GM18519 (cell line): ENCODE results near the gene RASSF4.
"Not testable (repeated sequence)": the region's sequence is repeated elsewhere in the genome, so short reads cannot be mapped to it uniquely, and the experiment has no call there.

Source experiments
- ATAC-seq: cut with Tn5 transposase; IDR thresholded peaks from one replicate; pipeline ENCODE4 v1.9.1; 2021; ENCODE audit warnings: mild to moderate bottlenecking, moderate library complexity; ENCODE audit not compliant: unreplicated experiment, low FRiP score

Gene RASSF4

GRCh38 chr10:45000752-45001380 is 41.3 kb downstream of the RASSF4 start, which contains the start of gene ZNF22:
TSS of gene ZNF22 (plus strand) at chr10:45000923. CDS start at chr10:45003369, 2,446 bp downstream.
- ATAC-seq, result peak; percentile 50

- peak; percentile 66 for ATAC-seq
Measured at GRCh38 chr10:45001381-45002148, 42.0 kb downstream of the RASSF4 start.

- ATAC-seq, result no peak
Measured at GRCh38 chr10:45003432-45004000, 43.9 kb downstream of the RASSF4 start.

GRCh38 chr10:45004661-45005060 is 45.1 kb downstream of the RASSF4 start:
- no peak for ATAC-seq

GRCh38 chr10:45005284-45005683 is 45.7 kb downstream of the RASSF4 start:
- no peak for ATAC-seq

GRCh38 chr10:45006276-45007030 is 46.9 kb downstream of the RASSF4 start:
- no peak for ATAC-seq

GRCh38 chr10:45008524-45009161 is 49.0 kb downstream of the RASSF4 start:
- no peak for ATAC-seq

- ATAC-seq, result not testable (repeated sequence)
Measured at GRCh38 chr10:45014557-45014956, 55.0 kb downstream of the RASSF4 start.

- ATAC-seq, result no peak
Measured at GRCh38 chr10:45015590-45015989, 56.0 kb downstream of the RASSF4 start.

GRCh38 chr10:45023426-45023825 is 63.8 kb downstream of the RASSF4 start:
- no peak for ATAC-seq

GRCh38 chr10:45034301-45034700 is 74.7 kb downstream of the RASSF4 start:
- ATAC-seq, result no peak

- no peak for ATAC-seq
Measured at GRCh38 chr10:45035673-45036072, 76.1 kb downstream of the RASSF4 start.

GRCh38 chr10:45040921-45041542 is 81.4 kb downstream of the RASSF4 start:
- no peak for ATAC-seq

GRCh38 chr10:45044290-45044689 is 84.7 kb downstream of the RASSF4 start:
- ATAC-seq, result no peak
